GM21390 (cell line): ENCODE measurements around the gene MORC3.
"Not testable (repeated sequence)": the region's sequence is repeated elsewhere in the genome, so short reads cannot be mapped to it uniquely, and the experiment has no call there.

Experiments used
- ATAC-seq: cut with Tn5 transposase; IDR thresholded peaks from one replicate; pipeline ENCODE4 v1.9.1; 2021; ENCODE audit not compliant: unreplicated experiment

MORC3 gene

DNA sequence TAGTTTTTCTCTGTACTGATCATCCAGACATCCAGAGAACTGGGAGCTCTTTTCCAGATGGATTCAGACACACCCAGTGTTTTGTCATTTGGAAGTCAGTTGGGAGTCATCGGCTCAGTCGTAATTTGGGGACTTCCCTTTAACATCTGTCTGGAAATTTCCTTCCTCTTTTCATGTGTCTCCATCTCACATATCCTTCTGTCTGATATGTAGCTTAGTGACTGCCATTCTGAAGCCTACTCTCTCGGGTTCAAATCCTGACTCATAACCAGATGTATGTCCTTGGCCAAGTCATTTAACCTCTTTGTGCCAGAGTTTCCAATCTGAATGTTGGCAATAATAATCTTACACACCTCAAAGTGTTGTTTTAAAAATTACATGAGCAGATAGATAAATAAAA, 3.0 kb downstream of the MORC3 start:
- no peak for ATAC-seq

DNA sequence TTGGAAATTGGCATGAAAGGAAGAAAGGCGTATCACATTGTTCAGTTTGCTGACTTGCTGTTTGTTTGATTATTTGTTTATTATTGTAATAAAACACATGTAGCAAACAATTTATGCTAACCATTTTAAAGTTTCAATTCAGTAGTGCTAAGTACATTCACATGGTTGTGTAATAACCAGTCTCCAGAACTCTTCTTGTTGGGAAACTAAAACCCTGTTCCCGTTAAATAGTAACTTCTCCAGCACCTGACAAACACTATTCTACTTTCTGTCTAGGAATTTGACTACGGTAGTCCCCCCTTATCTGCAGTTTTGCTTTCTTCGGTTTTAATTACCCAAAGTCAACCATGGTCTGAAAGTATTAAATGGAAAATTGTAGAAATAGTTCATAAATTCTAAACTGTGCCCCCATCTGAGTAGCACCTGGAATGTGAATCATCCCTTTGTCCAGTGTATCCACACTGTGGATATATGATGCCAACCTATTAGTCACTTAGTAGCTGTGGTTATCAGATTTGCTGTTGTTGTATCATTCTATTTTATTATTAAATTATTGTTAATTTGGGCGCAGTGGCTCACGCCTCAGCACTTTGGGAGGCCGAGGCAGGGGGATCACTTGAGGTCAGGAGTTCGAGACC, 5.5 kb downstream of the MORC3 start:
- ATAC-seq = no peak

DNA sequence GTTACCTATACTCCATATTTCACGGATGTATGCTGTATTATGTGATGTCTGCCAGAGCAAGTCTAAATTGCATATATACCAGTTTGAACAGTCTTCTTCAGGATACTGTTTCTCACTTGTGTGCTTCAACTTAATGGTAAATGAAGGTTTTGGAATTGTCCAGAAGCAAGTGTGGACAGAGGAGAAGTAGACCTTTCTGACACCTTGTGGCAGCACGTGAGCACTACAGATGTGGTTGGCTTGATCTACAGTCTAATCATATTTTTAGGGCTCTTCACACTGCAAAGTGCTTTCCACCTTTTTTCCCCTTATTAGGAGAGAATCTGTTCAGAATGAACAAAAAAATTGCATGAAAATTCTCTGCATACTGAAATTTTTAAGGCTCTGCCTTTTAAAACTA, 10.9 kb downstream of the MORC3 start:
- ATAC-seq = no peak

DNA sequence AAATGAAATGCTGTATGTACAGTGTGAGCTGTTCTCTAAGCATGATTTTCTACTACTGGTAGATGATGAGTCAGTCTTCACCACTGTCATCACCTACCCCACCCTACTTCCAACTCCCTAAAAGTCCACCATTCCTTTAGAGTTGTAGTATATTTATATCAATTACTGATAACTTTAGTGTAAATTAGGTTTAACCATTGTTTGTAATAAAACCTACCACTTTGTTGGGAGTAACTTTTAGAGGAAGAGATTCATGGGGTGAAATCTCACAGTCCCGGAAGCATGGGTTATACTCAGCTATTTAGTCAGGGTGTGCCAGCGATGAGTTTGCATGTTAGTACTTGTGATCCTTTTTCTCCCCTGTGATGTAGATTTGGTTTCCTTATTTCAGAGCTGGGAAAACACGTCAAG, 17.1 kb downstream of the MORC3 start:
- ATAC-seq = no peak

DNA sequence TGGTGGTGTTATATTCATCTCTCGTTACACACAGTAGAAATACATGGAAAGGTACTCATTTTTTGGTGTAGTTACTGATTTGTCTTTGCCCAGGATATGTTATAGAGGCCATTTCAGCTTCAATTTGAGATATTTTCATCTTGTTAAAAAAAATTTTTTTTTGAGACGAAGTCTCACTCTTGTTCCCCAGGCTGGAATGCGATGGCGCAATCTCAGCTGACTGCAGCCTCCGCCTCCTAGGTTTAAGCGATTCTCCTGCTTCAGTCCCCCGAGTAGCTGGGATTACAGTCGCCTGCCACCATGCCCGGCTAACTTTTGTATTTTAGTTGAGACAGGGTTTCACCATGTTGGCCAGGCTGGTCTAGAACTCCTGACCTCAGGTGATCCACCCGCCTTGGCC, 19.0 kb downstream of the MORC3 start:
- ATAC-seq = no peak

DNA sequence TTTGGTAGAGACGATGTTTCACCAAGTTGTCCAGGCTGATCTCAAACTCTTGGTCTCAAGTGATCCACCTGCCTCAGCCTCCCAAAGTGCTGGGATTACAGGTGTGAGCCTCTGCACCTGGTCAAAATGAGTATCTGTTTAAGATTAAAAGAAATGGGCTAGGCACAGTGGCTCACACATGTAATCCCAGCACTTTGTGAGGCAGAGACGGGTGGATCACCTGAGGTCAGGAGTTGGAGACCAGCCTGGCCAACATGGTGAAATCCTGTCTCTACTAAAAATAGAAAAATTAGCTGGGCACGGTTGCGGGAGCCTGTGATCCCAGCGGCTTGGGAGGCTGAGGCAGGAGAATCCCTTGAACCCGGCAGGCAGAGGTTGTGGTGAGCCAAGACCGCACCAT, 22.6 kb downstream of the MORC3 start:
- not testable (repeated sequence) for ATAC-seq

DNA sequence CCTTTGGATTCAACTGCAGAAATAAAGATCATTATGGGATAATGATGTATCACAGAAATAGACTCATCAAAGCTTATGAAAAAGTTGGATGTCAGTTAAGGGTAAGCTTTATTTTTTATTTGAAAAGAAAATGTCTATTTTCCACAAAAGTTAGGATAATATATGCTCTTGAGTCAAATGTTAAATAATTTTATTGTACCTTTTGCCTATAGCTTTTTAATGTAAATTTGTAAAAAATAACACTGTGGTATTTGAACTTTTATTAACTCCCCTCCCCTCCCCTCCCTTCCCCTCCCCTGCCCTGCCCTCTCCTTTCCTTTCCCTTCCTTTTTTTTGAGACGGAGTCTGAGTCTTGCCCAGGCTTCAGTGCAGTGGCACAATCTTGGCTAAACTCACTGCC, 24.9 kb downstream of the MORC3 start:
- no peak for ATAC-seq

DNA sequence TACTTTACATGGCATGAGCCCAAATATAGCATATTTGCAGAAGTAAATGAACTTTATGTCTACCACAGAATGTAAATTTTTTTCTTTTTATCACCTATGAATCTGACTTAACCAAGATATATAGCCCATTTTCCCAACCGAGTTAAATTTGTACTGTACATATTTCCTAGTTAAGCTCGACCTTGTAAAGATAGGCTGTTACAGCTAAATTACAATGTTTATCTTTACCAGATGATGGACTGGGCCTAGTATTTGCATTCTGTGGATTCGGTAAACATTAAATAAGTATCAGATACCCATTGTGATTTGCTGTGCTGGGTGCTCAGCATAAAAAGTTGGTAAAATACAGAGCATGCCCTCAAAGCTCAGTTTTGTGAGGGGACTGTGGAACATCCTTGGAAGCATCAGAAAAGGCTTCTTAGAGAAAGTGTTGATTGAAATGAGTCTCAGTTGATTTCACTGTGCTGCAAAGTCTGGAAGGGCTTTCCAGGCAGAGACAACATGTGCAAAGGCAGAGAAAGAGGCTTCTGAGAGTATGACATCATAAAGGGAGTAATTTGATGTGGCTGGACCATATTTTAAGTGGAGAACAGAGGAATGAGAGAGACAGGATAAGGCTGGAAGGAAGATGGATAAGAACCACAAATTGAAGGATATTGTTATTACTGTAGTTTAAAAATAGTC, 27.4 kb downstream of the MORC3 start:
- ATAC-seq = no peak

DNA sequence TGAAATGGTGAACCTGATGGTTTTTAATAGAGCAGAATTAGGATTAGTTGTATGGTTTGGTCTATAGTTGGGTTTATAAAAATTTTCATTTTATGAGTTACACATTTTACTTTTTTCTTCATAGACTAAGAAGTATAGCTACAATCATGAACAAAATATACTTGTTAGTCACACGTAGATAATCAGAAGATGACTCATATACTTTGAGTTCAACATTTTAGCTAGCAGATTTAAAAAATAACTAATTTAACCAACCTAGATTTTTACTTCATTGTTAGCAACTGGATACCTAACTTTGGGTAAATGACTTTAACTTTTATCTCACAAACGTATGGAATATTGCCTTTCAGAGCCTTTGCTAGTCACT, 27.9 kb downstream of the MORC3 start:
- no peak for ATAC-seq

DNA sequence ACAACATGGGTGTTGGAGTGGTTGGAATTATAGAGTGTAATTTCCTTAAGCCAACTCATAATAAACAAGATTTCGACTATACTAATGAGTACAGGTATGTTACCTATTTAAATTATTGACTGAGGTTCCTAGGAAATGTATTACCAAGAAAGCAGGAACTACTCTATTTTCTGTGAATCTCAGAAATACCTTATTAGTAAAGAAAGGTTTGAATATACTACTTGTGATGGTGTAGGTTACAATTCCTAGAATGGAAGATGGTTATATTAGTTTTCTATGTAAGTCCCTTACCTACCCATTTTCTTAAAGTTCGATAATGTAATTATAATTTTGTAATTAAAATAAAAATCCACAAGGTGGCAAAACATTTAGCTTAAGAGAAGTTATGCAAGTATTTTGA, 29.3 kb downstream of the MORC3 start:
- no peak for ATAC-seq

DNA sequence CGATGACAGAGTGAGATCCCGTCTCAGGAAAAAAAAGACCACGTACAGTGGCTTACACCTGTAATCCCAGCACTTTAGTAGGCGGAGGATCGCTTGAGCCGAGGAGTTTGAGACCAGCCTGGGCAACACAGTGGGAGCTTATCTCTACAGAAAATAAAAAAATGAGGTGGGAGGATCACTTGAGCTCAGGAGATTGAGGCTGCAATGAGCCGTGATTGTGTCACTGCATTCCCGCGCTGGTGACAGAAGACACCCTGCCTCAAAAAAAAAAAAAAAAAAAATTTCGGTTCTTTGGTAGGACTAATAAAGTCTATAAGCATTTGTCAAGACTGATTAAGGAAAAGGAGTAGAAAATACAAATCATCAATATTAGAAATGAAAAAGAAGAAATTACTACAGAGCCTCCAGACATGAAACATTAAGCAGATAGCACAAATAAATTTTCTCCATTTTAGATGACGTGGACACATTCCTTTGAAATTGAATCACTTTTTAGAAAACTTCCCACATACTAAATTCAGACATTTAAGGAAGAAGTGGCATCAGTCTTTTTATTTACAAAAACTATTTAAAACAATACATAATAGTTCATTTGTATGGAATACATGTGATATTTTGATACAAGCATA, 30.4 kb downstream of the MORC3 start:
- ATAC-seq = no peak

DNA sequence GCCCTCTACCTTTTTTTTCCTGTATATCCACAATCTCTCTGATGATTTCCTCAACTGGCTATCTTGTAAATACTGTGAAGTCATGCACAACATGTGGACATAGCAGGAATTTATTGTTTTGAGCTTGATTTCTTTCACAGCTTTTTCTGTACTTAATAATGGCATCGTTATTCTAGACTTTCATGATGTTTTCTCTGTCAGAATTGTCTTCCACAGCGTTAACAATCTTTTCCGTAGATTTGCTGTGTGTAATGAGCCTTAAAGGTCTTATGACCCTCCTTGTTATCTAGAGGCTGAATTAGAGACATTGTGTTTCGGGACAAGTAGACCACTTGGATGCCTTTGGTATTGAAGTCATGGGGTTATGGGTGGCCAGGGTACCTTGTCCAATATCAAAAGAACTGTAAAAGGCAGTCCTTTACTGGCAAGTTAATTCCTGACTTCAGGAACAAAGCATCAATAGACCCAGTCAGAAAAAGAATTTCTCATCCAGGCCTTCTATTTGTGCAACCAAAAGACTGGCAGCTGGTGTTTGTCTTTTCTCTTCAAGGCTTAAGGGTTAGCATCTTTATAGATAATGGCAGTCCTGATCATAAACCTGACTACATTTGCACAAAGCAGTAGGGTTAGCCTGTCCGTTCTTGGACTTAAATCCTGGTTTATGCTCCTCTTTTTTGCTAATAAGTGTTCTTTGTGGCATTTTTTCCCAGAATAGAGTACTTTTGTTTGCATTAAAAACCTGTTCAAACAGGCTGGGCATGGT, 35.1 kb downstream of the MORC3 start:
- no peak for ATAC-seq

DNA sequence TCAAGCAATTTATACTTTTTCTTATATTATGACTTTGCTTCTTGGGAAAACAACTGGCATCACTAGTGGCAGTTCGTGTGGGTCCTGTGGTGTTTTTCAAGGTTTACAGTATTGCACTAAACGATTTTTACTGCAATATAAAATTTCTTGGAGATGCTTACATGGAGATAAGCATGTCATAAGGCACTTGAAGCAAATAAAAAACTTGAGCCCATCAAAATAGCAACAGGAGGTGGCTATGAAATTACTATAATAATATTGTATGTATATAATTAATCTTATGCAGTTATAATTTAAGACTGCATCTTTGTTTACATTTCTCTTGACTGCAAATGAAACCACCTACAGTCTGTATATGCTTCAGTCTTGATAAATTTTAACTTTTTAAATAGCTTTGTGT, 35.9 kb downstream of the MORC3 start:
- ATAC-seq = no peak

DNA sequence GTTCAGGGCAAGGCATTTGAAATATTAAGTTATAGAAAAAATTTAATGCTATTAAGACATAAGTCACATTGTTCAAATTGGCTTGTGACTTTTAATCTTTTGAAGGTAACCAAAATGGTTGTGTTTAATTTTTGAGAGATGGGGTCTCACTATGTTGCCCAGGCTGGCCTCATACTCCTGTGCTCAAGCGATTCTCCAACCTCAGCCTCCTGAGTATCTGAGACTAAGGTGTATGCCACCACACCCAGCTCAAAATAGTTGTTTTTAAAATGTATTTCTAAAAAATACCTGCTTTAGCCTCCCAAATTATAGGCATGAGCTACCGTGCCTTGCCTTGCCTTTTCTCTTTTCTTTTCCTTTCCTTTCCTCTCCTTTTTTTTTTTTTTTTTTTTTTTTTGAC, 39.2 kb downstream of the MORC3 start:
- ATAC-seq = no peak

DNA sequence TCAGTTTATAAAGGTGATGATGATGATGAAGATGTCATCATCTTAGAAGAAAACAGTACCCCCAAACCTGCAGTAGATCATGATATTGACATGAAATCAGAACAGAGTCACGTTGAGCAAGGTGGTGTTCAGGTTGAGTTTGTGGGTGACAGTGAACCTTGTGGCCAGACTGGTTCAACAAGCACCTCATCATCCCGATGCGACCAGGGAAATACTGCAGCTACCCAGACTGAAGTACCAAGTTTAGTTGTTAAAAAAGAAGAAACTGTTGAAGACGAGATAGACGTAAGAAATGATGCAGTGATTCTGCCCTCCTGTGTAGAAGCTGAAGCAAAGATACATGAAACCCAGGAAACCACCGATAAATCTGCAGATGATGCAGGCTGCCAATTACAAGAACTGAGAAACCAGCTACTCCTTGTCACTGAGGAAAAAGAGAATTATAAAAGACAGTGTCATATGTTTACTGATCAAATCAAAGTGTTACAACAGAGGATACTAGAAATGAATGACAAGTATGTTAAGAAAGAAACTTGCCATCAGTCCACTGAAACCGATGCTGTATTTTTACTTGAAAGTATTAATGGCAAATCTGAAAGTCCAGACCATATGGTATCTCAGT, 49.2 kb downstream of the MORC3 start:
- ATAC-seq = no peak

DNA sequence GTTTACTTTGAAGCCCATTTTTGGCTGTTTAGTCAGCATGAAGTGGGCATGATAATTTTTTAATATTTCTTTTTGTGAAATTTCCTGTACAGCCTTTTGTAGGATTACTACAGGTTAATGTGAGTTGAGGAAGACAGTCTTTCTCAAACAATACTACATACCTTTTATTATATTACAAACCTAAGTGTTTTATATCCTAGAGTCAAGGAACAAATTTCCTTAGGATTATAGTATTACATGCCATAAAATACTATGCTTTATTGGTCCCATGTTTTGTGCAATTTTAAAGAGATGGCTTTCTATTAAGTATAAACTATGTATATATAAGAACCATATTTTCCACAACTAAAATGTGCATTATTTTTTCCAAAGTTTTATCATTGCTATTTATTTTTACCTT, 56.0 kb downstream of the MORC3 start:
- ATAC-seq = no peak

DNA sequence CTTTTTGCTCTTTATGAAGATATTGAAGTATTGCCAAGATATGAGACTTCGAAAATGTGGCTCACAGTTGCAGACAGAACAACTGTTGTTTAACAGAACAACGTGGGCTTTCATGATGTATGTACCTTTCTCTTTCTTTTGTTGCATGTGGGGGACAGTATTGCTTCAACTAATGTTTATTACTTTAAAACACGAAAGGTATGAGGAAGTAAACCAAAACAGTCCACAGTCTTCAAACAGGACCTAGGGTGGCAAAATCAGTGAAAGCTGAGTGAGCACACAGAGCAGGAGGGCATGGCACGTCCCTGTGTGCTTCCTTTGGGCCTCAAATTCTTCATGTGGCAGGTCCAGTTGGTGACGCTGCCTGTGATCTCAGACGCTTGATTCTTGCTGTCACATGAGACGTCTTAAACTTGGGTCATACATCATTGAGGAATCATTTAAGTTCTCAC, 57.4 kb downstream of the MORC3 start:
- no peak for ATAC-seq

DNA sequence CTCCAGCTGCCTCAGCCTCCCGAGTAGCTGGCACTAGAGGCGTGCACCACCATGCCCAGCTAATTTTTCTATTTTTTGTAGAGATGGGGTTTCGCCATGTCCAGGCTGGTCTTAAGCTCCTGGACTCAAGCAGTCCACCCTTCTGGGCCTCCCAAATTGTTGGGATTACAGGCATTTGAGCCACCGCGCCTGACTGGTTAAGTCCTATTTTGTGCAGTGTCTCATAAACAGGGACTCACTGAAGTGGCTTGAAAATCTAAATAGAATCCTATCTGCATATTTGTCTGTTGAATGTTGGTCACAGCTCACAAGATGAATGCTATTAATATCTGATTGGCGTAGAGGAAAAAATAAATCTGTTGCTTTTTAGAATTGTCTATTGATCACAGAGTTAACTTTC, 59.3 kb downstream of the MORC3 start:
- ATAC-seq = no peak

DNA sequence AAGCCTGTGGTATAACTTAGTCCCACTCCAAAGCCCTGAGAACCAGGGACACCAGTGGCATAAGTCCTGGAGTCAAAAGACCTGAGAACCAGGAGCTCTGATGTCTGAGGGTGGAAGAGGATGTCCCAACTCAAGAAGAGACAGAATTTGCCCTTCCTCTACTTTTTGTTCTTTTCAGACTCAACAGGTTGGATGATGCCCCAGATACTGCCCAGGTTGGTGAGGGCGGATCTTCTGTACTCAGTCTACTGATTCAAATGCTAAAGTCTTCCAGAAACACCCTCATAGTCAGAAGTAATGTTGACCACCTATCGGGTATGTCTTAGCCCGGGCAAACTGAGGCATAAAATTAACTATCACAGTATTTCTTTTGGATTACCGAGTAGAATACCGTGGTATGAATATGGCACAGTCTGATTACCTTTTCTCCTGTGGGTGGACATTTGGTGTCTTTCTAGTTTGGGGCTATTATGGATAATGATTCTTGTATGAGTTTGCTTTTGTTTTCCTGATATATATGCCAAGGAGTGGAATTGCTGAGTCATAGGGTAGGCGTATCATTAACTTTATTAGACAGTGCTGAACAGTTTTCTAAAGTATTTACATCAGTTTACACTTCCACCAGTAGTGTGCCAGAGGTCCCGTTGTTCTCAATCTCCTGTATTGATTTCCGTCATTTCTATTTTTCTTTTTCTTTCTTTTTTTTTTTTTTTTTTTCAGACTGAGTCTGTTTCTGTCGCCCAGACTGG, 62.0 kb downstream of the MORC3 start:
- no peak for ATAC-seq

DNA sequence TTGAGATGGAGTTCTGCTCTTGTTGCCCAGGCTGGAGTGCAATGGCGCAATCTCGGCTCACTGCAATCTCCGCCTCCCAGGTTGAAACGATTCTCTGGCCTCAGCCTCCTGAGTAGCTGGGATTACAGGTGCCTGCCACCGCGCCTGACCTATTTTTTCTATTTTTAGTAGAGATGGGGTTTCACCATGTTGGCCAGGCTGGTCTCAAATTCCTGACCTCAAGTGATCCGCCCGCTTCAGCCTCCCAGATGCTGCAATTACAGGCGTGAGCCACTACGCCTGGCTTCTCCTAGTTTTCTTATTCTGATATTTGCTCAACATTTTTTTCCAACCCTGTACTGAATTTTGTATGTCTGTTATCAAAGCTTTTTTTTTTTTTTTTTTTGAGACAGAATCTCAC, 62.7 kb downstream of the MORC3 start:
- not testable (repeated sequence) for ATAC-seq

DNA sequence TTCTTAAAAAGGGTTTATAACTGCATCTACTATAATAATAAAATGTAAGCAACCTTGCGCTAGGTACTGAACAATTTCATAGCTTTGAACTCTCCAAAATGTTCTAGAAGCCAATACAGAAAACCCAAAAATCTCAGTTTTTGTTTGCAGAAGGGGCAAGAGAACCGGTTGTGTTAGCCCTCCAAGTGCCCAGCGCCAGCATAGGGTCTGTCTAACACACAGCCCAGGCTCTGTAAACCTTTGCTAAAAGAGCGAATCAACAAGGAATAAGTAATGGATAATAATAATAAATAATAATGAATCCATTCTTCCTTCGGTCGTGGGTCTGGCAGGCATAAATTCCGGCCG, 64.9 kb downstream of the MORC3 start:
- no peak for ATAC-seq
